ENCODE data around the gene JAG2. TPM values are rescaled to one million over a fixed set of nuclear protein-coding genes. Genes with fewer than 3 reads are reported as not detected.

The JAG2 gene
- total and polyA plus RNA-seq, 2 of the 13 experiments (the other 11 are each of a cell fraction or from before 2014, with no cell fraction given) = 0.04 to 0.16 TPM

DNA sequence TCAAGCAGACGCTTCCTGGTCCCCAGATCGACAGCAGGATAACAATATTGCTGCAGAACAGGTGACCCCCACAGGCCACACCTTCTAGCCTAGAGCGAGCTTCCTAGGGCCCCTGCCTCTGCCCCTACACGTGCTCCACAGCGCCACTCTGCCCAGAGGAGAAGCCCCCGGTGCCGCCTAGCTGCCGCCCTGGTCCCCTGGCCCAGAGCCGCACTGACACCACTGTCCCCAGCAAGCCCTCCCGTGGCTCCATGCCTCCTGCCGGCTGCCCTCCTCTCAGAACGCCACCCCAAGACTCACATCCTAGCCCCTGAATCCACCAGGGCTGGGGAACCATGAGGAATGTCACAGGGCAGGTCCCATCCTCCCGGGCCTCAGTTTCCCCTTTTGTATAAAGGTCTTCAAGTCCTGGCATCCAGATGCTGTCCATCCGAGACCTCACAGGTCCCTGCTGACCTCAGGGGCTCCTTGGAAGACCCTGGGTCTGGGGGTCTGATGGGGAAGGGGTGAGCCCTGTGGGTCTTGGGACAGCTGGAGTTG lies 31.0 kb downstream of the JAG2 start:
- ChIA-PET CTCF (ENCODE audit: low intra/inter-chr PET ratio, low total read pairs) (no interaction called here), POLR2A (no interaction called here)
- no peaks in the 10 kb centered on the region for H3K79me2 ChIP-seq (ENCODE audit: insufficient read depth, low read length)
- in situ Hi-C loops (cut with HindIII; ENCODE audit: extremely low pct_ligation_motif_present, low pct_unique_long_range_greater_than_20kb) (no loop called here), intact Hi-C loops (cut with micrococcal nuclease; ENCODE audit: unreplicated experiment) (no loop called here)
- no peak overlapping the region for H3K4me2 ChIP-seq (ENCODE audit: low read depth, low read length)
- FAIRE-seq (no peak), DNase-seq (ENCODE audit: low spot score) (no peak), ATAC-seq (peak; percentile 50)
- H3K27me3 ChIP-seq (ENCODE audit: control insufficient read depth in 1 of 2, insufficient read depth in 2 of 2, low read length in 2 of 2) = peaks cover 3 to 5% of the 10 kb centered on the region in 2 experiments; a peak in 2 of 5 replicates
- H3K4me3 ChIP-seq (replicated peaks in 1 of 3; ENCODE audit: insufficient read depth in 1 of 3, low read depth in 2 of 3, low read length in 3 of 3) = no peak overlapping the region
- no peaks in the 10 kb centered on the region for H3K4me1 ChIP-seq (ENCODE audit: insufficient read depth, low read length)
- no TSS peak for BruUV-seq (replicated peaks)
- WGBS (ENCODE audit: low lambda C conversion rate) = 100% methylated on average over 1 of the region's 14 CpGs
- TF ChIP-seq ARNTL (CRISPR knock-in tag; IDR thresholded peaks at IDR 0.05) = no peak
- TF ChIP-seq ZNF83 (CRISPR knock-in tag; IDR thresholded peaks at IDR 0.05; ENCODE audit: borderline replicate concordance) = no peak
- TF ChIP-seq EP300 (IDR thresholded peaks at IDR 0.05; ENCODE audit: low read depth in 2 of 2, low read length in 2 of 2) = no peak
- TF ChIP-seq EP300 (CRISPR knock-in tag; IDR thresholded peaks at IDR 0.05; ENCODE audit: borderline replicate concordance) = no peak
- TF ChIP-seq, protein P1, sequence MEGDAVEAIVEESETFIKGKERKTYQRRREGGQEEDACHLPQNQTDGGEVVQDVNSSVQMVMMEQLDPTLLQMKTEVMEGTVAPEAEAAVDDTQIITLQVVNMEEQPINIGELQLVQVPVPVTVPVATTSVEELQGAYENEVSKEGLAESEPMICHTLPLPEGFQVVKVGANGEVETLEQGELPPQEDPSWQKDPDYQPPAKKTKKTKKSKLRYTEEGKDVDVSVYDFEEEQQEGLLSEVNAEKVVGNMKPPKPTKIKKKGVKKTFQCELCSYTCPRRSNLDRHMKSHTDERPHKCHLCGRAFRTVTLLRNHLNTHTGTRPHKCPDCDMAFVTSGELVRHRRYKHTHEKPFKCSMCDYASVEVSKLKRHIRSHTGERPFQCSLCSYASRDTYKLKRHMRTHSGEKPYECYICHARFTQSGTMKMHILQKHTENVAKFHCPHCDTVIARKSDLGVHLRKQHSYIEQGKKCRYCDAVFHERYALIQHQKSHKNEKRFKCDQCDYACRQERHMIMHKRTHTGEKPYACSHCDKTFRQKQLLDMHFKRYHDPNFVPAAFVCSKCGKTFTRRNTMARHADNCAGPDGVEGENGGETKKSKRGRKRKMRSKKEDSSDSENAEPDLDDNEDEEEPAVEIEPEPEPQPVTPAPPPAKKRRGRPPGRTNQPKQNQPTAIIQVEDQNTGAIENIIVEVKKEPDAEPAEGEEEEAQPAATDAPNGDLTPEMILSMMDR (CRISPR knock-in tag; IDR thresholded peaks at IDR 0.05) = 0 out of 2 replicates have a peak, but pooled peaks have one; percentile 7
- no peaks in the 10 kb centered on the region for H4K20me1 ChIP-seq (ENCODE audit: insufficient read depth, low read length)
- peaks cover 10% of the 10 kb centered on the region for H3K9me3 ChIP-seq (ENCODE audit: low read length)
- H3K9ac ChIP-seq (ENCODE audit: insufficient read depth, low read depth, low read length) = no peak overlapping the region
- H3K36me3 ChIP-seq (replicated peaks in 1 of 2; ENCODE audit: control insufficient read depth in 1 of 2, insufficient read depth in 2 of 2, low read length in 2 of 2) = no peaks in the 10 kb centered on the region
- H3K27ac ChIP-seq (ENCODE audit: extremely low read length, insufficient read depth, low read length) = no peak overlapping the region
- no peak overlapping the region for H2AFZ ChIP-seq (ENCODE audit: low read length)
